IPS DF 4.7 (cell line): ENCODE measurements around the gene RPL10A.

Source experiments
- DNase-seq: peaks from one replicate; pipeline ENCODE4 v3.0.0-alpha.2; 2013; ENCODE audit warnings: low spot score; ENCODE audit errors: extremely low read depth

RPL10A gene

DNA sequence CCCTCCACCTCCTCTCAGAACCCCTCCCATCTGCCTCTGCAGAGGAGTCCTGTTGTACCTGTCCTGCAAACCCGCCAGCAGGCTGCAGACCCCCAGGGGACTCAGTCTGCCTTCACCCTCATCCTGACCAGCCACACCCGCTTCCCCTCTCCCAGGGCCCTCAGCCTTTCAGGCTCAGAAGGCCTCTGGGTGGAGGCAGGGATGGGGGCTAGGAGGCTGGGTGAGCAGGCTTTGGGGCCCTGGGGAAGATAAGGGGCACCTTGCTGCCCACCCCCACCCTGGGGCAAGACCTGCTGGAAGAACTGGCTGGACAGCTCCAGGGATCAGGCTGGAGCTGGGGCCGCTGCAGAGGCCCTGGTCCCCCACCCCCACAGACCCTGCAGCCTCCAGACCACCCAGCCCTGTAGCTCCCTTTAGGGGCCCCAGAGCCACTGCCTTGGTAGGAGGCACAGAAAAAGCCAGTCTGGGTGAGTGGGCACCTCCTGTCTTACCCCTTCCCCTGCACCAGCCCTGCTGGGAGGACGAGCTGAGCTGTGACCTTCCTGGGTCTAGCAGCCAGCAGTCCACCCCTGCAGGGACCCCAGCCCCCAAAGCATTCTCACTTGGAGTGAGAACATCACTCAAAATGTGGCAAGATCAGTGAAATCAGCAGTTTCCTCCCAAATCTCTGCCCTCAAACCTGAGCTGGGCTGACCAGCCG lies 23.5 kb downstream of the RPL10A start:
- DNase-seq = no peak

- no peak for DNase-seq
Observed at GRCh38 chr6:35492258-35492973, 24.2 kb downstream of the RPL10A start.

DNA sequence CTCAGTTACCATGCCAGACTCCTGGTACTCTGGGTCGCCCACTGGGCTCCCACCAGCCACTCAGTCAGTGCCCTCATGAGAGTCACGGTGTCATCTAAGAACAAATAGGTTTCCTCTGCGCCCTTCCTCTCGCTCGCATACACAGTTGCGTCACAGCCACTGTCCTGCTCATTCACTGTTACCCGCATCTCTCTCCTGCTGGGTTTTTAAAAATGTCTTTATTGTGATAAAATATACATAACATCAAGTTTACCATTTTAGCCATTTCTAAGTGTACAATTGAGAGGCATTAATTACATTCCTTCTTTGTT lies 24.7 kb downstream of the RPL10A start:
- DNase-seq = no peak

- DNase-seq = no peak
Observed at GRCh38 chr6:35493307-35493983, 25.2 kb downstream of the RPL10A start.

GRCh38 chr6:35494161-35494563 lies 26.0 kb downstream of the RPL10A start:
- DNase-seq = no peak

DNA sequence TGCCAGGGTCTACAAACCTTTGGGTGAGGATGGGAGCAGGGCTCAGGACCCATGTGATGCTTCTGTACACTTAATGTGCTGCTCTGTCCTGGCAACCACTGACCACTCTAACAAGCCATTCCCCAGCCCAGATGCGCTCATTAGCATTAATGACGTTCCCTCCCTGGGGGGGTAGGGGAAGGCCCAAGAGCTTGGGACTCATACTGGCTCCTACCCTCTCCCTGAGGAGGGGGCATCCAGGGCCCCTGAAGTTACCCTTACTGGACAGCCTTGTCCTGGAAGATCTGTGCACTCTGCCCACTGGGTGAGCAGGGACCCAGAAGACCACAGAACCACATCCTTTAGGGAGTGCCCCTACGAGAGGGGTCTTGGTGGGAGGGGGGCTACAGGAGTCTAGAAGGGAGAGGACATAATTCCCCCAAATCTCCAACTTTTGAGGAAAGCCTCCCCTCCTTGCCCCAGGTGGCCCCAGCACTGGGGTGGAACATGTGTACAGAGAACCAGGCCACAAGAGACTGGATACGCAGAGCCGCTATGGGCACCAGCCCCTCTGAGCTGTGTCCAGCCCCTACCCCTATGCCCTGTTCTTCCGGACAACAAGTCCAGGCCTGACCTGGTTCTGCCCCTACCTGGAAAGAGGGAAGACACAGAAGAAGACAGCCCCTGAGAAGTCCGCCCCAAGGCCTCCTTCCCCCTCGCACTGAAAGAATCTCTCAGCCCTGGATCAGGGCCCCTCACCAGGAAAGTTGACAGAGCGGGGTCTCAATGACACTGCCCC lies 27.2 kb downstream of the RPL10A start:
- DNase-seq = no peak

DNA sequence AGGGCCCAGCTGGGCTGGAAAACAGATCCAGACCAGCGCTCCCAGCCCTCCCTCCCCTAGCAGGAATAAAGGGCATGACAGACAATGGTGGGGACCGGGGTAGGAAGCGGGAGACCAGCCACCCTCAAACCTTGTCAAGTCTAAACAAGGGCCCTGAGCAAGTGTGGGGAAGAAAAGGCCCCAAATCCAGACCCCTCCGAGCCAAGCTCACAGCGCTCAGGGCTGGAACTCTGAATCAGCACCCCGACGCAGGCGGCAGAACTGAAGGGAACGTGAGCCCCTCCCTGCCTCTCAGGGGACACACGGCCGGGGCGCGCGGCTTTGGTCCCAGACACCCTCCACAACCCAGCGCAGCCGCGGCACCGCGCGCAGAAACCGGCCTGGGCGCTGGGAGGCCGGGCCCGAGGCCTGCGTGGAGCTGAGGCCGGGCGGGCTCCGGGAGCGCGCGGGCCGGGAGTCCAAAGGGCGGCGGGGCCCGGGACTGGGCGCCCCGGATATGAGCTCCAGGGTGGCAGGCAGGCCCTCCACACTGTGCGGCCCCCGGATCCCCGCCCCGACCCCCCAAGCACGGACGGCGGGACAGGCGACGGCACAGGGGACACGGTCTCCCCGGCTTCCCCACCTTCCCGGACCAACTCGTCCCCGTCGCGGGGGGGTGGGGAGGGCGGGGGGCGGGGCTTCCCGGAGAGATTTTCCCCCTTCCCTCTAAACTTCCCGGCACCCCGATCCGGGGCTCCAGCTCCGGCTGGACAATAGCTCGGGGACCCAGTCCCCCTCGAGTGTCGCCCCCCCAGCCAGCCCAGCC lies 28.0 kb downstream of the RPL10A start:
- DNase-seq = no peak

DNA sequence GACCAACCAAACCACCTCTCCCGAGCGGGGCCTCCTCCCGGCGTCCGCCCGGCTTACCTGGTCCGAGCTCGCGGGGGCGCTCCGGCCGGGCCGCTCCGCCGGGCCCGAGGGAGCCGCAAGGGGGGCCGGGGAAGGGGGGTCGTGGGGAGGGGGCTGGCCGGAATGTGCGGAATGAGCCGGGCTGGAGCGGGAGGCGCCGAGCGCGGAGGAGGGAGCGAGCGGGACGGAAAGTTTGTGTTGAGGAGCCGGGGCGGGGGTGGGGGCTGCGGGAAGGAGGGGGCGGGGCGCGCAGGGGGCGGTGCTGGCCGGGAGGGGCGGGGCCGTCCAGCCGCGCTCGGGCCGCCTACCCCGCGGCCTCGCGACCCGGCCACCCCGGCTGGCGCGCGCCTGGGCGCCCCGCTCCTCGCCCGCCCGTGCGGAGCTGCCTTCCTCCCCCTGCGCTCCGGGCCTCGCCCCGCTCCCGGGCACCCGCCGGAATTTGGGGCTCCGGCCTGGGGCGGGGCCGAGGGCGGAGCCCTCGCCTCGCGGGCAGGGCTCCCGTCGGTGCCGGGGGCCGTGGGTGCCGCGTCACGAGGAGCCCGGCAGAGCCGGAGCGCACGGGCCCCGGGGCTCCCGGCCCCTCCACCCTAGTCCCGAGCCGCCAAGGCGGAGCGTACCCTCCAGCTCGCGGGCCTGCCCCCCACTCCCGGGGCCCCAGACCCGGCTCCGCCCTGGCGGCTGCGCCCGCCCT lies 28.8 kb downstream of the RPL10A start, which contains the start of gene TEAD3:
Gene TEAD3 (minus strand): TSS at position 239 of the 730 bp plus-strand sequence.
- DNase-seq = no peak

- DNase-seq = no peak
Observed at GRCh38 chr6:35497571-35498421, 29.6 kb downstream of the RPL10A start.

GRCh38 chr6:35498422-35499067 lies 30.3 kb downstream of the RPL10A start:
- DNase-seq = no peak

- DNase-seq = no peak
Observed at GRCh38 chr6:35499372-35499771, 31.2 kb downstream of the RPL10A start.

DNA sequence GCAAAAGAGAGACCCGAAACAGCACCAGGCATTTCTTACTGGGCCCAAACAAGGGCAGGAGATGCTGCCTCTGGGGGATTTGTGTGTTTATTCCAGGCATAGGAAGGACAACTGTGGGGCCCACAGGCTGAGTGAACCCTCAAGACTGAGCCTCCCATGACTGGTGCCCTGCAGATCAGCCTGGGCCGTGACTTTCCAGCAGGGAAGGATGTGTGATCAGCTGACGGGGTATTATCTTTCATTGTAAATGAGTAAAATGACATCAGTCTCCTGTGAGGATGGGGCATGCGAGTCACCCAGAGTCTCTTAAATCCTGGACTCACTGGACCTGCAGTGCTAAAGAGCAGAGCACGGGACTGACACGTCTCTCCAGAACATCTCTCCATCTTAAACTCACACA lies 32.6 kb downstream of the RPL10A start:
- no peak for DNase-seq

GRCh38 chr6:35501784-35502183 lies 33.6 kb downstream of the RPL10A start:
- no peak for DNase-seq

DNA sequence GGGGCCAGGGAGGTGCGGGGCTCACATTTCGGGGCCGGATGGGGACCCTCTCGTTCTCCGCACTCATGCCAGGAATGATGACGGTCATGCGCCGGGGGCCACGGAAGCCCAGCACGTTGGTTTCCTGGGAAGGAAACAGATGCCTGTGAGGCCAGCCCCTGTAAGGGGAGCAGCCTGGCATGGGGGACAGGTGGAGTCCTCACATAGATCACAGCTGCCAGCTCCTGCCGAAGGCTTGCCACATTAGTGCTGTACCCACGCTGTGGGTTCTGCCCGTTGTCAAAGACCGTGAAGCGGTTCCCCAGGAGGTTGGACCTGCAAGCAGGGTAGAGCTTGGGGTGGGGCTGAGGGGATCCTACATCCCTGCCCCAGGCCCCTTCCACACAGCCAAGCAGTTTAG lies 35.3 kb downstream of the RPL10A start:
- no peak for DNase-seq

GRCh38 chr6:35505999-35506412 lies 37.8 kb downstream of the RPL10A start:
- no peak for DNase-seq

DNA sequence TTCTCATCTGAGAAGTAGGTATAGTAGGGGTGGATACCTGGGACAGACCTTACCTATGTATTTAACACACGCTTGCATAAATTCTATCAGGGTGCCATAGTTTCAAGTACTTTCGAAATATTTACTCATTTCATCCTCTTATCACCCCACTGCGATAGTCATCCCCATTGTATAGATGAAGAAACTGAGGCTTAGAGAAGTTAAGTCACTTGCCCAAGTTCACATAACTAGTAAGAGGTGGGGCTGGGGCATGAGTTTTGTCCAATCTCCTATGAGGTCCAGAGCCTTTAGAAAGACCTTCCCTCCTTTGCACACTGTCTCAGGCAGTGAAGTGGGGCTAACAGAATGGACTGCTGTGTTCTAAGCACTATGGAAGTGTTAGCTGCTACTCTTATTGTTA lies 38.3 kb downstream of the RPL10A start:
- no peak for DNase-seq

DNA sequence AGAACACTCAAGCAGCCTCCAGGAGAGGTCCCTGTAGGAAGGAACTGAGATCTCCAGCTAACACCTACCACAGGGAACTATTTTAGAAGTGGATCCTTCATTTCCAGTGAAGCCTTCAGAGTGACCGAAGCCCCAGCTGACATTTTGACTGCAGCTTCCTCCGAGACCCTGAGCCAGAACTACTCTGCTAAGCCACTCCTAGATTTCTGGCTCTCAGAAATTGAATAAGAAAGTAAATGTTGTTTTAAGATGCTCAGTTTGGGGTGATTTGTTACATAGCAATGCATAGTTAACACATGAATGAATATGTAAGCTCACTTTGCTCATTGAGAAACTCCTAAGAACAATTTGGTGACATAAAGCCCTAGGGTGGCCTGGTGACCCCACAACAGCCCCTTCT lies 39.0 kb downstream of the RPL10A start:
- DNase-seq = no peak

GRCh38 chr6:35508027-35508426 lies 39.8 kb downstream of the RPL10A start:
- no peak for DNase-seq

GRCh38 chr6:35508542-35508941 lies 40.3 kb downstream of the RPL10A start:
- DNase-seq = no peak
